Measurements from ENCODE around the gene GOLGA6B.
"Not testable (repeated sequence)": the region's sequence is repeated elsewhere in the genome, so short reads cannot be mapped to it uniquely, and the experiment has no call there.

The GOLGA6B gene

DNA sequence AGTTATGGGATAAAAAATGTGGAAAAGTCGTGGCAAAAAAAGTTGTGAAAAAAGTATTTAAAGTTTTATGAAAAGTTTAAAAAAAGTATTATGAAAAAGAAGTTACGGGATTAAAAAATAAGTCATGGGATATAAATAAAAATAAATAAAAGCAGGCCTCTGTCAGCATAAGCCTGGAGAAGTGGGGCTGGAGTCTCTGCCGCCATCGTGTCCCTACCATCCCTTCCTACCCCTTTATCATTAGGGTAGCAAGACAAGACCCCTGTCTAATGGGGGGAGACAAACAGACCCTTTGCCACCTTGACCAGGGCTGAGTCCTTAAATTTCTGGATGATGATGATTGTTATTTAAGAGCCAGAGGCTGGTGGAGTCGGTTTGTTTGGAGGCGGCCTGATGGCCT lies 15.3 kb downstream of the GOLGA6B start:
- DNase-seq: not testable (repeated sequence)

DNA sequence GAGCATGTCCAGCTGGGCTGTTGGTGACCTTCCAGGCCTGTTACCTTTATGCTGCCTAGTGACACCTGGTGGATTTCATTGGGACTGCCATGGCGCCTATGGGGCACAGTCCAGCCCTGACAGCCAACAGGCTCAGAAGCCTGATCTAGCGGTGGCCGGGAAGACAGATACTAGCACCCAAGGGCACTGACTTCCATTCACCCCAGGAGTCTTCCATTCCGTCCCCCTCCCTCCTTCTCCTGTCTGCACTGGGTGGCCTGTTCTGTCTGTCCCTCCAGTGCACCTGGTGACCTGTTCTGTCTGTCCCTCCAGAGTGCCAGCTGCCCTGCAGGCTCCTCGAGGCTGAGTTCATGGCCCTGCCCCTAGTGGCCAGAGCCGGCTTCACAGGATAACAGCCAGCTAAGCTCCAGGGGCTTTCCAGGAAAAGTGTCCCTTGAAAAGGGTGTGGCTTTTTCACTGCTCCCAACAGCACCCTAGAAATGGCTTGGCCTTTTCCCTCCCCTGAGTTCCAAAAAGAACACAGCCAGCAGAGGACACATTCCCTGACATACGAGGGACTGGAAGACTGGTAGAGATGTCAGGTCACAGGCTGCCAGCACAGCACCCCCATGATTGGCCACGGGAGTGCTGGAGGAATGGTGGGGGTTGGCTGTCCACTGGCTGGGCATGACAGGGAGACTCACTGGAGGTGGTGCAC lies 16.3 kb downstream of the GOLGA6B start:
- peak; percentile 81 for DNase-seq

DNA sequence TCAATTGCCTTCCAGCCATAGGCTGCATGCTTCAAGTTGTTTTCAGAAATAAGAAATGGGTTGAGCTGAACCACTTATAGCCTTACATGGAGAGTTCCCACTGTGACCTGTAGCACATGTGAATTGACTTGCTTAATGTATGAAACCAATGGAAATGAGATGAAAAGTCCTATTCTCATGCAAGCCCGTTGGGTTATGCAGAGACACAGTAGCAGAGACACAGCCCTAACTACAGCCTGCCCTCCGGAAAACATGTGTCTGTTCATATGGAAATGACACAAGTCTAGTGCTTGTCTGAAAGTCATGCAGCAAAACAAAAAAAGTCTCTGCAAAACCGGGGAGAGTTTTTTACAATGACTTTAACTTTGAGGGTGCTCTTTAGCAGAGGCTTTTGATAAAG lies 17.0 kb downstream of the GOLGA6B start:
- DNase-seq: no peak

DNA sequence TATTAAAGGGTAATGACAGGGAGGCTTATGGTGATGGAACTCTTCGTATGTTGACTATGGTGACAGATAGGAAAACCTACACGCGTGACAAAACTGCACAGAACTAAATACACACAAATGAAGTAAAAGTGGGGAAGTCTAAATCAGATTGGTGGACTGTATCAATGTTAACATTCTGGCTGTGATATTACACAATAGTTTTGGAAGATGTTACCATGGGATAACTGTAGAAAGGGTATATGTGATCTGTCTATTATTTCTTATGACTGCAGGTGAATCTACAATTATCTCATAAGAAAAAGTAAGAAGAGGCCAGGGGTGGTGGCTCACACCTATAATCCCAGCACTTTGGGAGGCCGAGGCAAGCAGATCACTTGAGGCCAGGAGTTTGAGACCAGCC lies 22.3 kb downstream of the GOLGA6B start:
- no peak for DNase-seq

DNA sequence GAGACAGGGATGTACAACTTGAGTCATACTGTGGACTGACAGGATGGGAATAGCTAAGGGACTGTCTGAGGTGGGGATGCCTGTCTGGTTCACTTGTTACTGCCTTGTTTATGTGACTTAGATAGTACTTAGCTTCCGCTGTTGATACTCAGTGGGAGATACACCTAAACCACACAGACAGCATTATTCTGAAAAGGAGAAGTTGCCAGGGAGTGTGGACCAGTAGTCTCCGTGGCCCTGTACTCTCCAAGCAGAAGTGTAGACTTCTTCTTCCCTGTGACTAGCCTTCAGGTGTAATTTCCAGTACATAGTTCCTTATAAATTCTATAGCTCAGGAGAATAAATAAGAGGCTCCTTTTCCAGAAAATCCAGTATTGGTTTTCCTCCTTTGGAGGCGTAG lies 26.4 kb downstream of the GOLGA6B start:
- DNase-seq: no peak

DNA sequence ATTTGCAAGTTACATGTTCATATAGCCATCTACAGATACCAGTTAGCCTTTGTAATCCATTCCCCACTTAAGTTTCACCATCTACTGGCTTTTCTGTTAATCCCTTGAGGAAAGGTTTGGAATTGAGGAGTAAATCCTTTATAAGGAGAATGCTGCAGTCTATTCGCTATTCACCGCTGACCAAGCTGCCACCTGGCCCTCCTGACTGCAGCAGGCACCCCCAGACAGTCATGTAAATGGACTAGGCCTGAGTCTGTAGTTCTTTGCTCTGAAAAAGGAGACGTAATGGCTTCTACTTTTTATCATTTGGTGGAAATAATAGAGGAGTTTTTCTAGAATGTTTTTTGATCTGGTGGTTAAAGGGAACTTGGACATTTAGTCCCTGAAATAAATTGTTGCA lies 28.3 kb downstream of the GOLGA6B start:
- no peak for DNase-seq

DNA sequence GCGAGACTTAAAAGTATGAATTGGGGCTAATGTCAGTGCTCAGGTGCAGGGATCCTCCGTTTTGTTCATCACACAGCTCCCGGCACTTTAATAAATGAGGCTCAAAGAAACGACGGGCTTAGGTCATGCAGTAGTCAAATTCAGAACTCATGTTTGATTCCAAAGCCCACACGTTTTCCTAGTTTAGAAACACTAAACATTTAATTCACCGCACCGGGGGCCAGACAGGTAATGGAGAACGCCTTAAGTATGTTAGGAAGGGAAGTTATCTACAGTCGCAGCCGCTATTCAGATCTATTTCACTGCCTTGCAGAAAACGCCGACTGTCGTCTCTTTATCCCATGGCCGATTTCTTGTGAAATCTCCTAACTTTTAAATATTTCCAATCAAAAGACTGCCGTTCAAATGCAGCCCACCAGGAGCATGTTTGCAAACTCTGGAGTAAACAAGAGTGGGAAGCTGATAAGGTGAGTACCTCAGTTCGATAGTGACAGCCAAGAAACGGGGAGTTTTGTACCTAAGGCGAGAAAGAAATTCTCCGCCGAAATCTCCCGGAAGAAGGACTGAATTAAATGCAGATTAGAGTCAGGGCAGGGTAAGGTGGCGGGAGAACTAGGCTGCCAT lies 30.9 kb downstream of the GOLGA6B start:
- no peak for DNase-seq

DNA sequence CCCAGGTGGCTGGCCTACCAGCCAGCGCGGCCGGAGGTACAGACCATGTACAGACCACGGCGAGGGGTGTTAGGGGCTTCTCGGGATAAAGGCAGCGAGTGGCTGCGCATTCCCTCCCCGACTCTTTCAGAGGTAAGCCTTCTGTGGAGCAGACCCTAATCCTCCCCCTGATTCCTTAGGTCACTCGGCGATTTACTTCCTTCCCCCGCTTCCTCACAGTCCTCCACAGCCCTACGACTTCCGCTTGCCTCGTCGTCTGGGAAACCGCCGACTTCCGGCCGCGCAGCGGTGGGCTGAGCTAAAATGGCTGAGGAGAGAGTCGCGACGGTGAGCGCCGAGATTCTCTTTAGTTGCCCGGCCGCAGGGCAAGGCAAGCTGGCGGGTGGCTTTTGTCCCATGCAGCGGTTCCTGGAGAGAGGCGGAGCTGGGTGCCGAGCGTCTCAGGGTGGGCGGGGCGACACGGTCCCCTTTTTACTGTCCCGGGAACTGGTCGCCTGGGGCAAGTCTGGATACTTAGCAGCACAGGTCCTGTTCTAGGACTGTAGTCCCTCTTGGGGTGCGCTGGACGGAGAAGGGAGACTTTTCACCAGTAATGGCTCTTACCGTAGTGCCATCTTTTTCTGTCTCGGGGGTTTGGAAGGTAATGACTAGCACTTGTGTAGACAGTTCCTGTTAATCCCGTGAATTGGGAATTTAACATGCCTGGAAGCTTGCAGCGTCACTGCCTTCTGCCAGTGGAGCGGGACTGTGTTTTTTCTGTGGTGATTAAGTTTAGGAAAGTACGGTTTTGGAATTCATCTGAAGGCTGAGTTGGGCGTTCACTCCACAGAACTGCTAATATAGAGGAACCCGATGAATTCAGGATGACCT lies 31.7 kb downstream of the GOLGA6B start, which contains the start of the genes BBS4 and HIGD2B:
BBS4 (plus strand) TSS at position 283 of the 870 bp plus-strand sequence; CDS start at position 304, 21 bp downstream.
HIGD2B (minus strand) TSS at position 258 of the 870 bp plus-strand sequence. CDS start 9,808 bp downstream, outside the sequence.
- peak; percentile 95 for DNase-seq

DNA sequence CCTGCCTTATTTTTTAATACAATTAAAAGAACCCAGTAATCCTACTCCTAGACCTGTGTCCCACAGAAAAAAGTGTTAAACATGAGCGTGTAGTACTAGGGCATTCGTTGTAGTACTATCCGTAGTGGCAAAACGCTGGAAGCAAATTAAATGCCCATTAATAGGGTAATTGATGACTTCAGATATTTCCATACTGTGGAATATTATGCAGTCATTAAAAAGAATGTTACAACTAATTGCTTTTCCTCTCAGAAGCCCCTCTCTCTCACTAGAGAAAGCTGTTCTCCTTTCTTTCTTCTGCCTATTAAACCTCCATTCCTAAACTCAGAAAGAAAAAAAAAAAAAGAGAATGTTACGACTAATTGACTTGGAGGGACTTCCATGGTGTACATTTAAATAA lies 34.2 kb downstream of the GOLGA6B start:
- DNase-seq: no peak

DNA sequence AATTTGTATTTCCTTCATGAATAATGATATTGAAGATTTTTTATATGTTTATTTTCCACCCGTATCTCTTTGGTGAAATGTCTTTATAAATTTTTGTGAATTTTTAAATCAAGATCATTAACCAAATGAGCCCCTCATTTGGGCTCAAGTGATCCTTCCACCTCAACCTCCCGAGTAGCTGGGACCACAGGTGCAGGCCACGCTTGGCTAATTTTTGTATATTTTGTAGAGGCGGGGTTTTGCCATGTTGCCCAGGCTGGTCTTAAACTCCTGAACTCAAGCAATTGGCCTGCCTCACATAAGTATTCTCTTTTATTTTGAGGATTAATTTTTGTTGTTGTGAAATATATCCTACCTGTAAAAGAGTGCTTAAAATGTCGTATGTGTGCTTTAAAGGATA lies 36.4 kb downstream of the GOLGA6B start:
- no peak for DNase-seq

DNA sequence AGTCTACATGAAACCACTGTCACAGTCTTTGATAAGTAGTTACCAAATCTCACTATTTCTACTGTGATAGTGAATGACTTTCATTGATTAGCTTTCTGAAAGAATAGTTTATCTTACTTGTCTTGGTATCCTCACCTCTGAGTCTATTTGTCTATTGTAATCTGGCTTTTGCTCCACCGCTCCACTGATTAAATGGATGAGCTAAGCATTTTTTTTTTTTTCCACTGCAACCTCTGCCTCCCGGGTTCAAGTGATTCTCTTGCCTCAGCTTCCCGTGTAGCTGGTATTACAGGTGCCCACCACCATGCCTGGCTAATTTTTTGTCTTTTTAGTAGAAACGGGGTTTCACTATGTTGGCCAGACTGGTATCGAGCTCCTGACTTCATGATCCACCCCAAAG lies 44.4 kb downstream of the GOLGA6B start:
- DNase-seq: no peak

DNA sequence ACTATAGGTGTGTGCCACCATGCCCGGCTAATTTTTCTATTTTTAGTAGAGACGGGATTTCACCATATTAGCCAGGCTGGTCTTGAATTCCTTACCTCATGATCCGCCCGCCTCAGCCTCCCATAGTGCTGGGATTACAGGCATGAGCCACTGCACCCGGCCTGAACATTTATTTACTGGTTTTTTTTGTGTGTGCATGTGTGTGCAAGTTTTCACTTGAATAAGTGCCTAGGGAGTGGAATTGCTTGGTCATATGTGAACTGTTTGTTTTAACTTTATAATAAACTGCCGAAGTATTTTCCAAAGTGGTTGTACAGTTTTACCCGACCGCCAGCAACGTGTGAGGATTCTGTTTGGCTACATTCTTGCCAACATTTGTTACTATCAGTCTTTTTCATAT lies 45.6 kb downstream of the GOLGA6B start:
- DNase-seq: no peak

DNA sequence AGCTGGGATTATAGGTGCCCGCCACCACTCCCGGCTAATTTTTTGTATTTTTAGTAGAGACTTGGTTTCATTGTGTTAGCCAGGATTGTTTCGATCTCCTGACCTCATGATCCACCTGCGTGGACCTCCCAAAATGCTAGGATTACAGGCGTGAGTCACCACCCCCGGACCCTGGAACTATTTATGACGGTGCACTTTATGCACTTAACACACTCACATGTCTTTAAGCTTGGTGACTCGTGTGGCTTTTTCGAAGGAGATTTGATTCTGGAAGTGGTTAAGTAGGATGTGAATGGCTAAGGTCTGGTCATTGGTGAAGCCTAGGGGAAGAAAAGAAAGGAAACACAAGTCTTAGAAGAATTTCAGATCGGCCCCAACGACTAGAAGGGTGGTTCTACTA lies 51.8 kb downstream of the GOLGA6B start:
- DNase-seq: no peak

DNA sequence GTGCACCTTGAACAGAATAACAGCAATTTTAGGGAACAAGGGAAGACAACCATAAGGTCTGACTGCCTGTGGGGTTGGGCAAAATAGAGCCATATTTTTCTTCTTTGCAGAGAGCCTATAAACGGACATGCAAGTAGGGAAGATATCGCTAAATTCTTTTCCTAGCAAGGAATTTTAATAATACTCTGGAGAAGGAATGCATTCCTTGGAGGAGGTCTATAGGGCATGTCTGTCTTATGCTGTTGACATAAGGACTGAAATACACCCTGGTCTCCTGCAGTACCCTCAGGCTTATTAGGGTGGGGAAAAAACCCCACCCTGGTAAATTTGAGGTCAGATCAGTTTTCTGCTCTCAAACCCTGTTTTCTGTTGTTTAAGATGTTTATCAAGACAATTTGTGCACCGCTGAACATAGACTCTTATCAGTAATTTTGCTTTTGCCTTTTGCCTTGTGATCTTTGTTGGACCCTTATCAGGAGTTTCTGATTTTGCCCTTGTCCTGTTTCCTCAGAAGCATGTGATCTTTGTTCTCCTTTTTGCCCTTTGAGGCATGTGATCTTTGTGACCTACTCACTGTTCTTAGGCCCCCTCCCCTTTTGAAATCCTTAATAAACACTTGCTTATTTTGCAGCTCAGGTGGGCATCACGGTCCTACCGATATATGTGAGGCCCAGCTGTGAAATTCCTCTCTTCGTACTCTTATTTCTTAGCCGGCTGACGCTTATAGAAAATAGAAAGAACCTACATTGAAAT lies 54.2 kb downstream of the GOLGA6B start:
- not testable (repeated sequence) for DNase-seq
